Measurements from ENCODE around the gene ICOS. TPM values are rescaled to one million over a fixed set of nuclear protein-coding genes. Genes with fewer than 3 reads are reported as not detected.
A peak's percentile ranks its signal among the peaks of the same experiment; 100 is the strongest.

Gene ICOS
- total and polyA plus RNA-seq, 4 donors = 0.02 to 0.17 (median 0.09) TPM; not detected in 1

GRCh38 chr2:203897544-203897943 lies 39.0 kb upstream of the ICOS start:
- peaks cover 0 to 10% (median 1%) of the 10 kb centered on the region in 4 donors for H3K9me3 ChIP-seq (ENCODE audit: control insufficient read depth in 4 of 4, low read length in 3 of 4)
- H3K9ac ChIP-seq (ENCODE audit: low read depth in 1 of 2, low read length in 2 of 2) = no peak overlapping the region
- TF ChIP-seq FOXA1 (IDR thresholded peaks at IDR 0.05) = no peak
- no peak for TF ChIP-seq TAF1 (conservative IDR thresholded peaks at IDR 0.05)
- TF ChIP-seq HNF4G (IDR thresholded peaks at IDR 0.05) = no peak
- no peak for TF ChIP-seq NR2F2 (IDR thresholded peaks at IDR 0.05)
- no peaks in the 10 kb centered on the region for H3K36me3 ChIP-seq (ENCODE audit: control insufficient read depth in 4 of 4, insufficient read depth in 3 of 4, low read depth in 1 of 4, low read length in 3 of 4)
- no peaks in the 10 kb centered on the region for H3K4me1 ChIP-seq (ENCODE audit: control insufficient read depth in 4 of 4, insufficient read depth in 4 of 4, low read length in 3 of 4)
- 62% methylated on average over 2 of the region's 2 CpGs for WGBS
- H3K27me3 ChIP-seq (ENCODE audit: control insufficient read depth in 4 of 4, insufficient read depth in 4 of 4, low read length in 3 of 4) = no peaks in the 10 kb centered on the region
- no peak overlapping the region for H3K4me3 ChIP-seq (ENCODE audit: low read depth in 1 of 3, low read length in 3 of 3)
- H3K27ac ChIP-seq (ENCODE audit: low read depth in 1 of 2, low read length in 2 of 2) = peak overlapping the region in 1 of 2 donors; percentile 14
- no peak for DNase-seq (ENCODE audit: low spot score)

DNA sequence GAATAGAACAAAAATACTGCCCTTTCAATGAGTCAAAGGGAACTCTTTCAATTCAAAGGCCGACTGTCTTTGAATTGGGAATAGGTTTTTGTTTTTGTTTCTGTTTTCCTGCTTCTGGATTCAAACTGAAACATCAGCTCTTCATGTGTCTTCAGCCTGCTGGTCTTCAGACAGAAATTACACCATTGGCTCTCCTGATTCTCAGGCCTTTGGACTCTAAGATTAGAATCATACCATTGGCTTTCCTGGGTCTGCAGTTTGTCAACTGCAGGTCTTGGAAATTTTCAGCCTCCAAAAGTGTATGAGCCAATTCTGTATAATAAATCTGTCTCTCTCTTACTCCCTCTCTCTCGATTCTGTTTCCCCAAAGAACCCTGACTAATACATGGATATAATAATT lies 37.9 kb upstream of the ICOS start:
- Histone ChIP-seq H3K4me3 (ENCODE audit: low read depth in 1 of 3, low read length in 3 of 3) (no peak overlapping the region), H3K27ac (ENCODE audit: low read depth in 1 of 2, low read length in 2 of 2) (no peak overlapping the region), H3K9me3 (ENCODE audit: control insufficient read depth in 4 of 4, low read length in 3 of 4) (peaks cover 2 to 14% (median 2%) of the 10 kb centered on the region in 4 donors), H3K9ac (ENCODE audit: low read depth in 1 of 2, low read length in 2 of 2) (no peak overlapping the region), H3K4me1 (ENCODE audit: control insufficient read depth in 4 of 4, insufficient read depth in 4 of 4, low read length in 3 of 4) (no peaks in the 10 kb centered on the region), H3K36me3 (ENCODE audit: control insufficient read depth in 4 of 4, insufficient read depth in 3 of 4, low read depth in 1 of 4, low read length in 3 of 4) (no peaks in the 10 kb centered on the region), H3K27me3 (ENCODE audit: control insufficient read depth in 4 of 4, insufficient read depth in 4 of 4, low read length in 3 of 4) (no peaks in the 10 kb centered on the region)
- TF ChIP-seq, protein P1, sequence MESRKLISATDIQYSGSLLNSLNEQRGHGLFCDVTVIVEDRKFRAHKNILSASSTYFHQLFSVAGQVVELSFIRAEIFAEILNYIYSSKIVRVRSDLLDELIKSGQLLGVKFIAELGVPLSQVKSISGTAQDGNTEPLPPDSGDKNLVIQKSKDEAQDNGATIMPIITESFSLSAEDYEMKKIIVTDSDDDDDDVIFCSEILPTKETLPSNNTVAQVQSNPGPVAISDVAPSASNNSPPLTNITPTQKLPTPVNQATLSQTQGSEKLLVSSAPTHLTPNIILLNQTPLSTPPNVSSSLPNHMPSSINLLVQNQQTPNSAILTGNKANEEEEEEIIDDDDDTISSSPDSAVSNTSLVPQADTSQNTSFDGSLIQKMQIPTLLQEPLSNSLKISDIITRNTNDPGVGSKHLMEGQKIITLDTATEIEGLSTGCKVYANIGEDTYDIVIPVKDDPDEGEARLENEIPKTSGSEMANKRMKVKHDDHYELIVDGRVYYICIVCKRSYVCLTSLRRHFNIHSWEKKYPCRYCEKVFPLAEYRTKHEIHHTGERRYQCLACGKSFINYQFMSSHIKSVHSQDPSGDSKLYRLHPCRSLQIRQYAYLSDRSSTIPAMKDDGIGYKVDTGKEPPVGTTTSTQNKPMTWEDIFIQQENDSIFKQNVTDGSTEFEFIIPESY (IDR thresholded peaks at IDR 0.05) = no peak
- TF ChIP-seq FOXA1 (IDR thresholded peaks at IDR 0.05) (no peak), RXRA (IDR thresholded peaks at IDR 0.05) (no peak), MAX (IDR thresholded peaks at IDR 0.05) (no peak), EGR1 (IDR thresholded peaks at IDR 0.05; ENCODE audit: low read depth in 2 of 2) (no peak), REST (IDR thresholded peaks at IDR 0.05) (no peak), GABPA (IDR thresholded peaks at IDR 0.05 in 1 of 2, conservative IDR thresholded peaks at IDR 0.05 in 1 of 2) (no peak), ATF3 (IDR thresholded peaks at IDR 0.05) (no peak), CTCF (IDR thresholded peaks at IDR 0.05; ENCODE audit: low read depth, low read length, missing input control) (no peak), YY1 (IDR thresholded peaks at IDR 0.05) (no peak), RAD21 (IDR thresholded peaks at IDR 0.05) (no peak), HNF4G (IDR thresholded peaks at IDR 0.05) (no peak), FOXA2 (IDR thresholded peaks at IDR 0.05) (no peak), SP1 (IDR thresholded peaks at IDR 0.05) (no peak), TAF1 (conservative IDR thresholded peaks at IDR 0.05) (no peak), JUND (IDR thresholded peaks at IDR 0.05) (no peak)
- DNase-seq (ENCODE audit: low spot score) = no peak
- 77% methylated on average over 2 of the region's 2 CpGs for WGBS

Data from liver (tissue), 9 donors.